SK-MEL-5 (cell line): ENCODE data around the gene COL8A2. TPM values are rescaled to one million over a fixed set of nuclear protein-coding genes. Genes with fewer than 3 reads are reported as not detected.

Source experiments
- DNase-seq: peaks from one replicate; pipeline ENCODE4 v3.0.0-alpha.2; 2016; ENCODE audit warnings: low read depth, low spot score
- in situ Hi-C: cut with HindIII; loops from 2 replicates; pipeline ENCODE4 v1.10.0; 2016; ENCODE audit warnings: low sequenced_read_pairs, high pct_unique_total_duplicates, low pct_unique_long_range_greater_than_20kb
- total RNA-seq: library from RNA; depleted of rRNA; stranded (reverse); fragments of >200 nt; shearing (Covaris generic); gene quantifications from 2 replicates; pipeline ENCODE4 v1.2.3, GENCODE V29; 2014

Gene COL8A2
- total RNA-seq, 1 experiment from 2014 or later: 0.11 TPM

- DNase-seq: peak; percentile 73
- in situ Hi-C loops: no loop called here
Measured at GRCh38 chr1:36099681-36100341, 25.2 kb downstream of the COL8A2 start.

DNA sequence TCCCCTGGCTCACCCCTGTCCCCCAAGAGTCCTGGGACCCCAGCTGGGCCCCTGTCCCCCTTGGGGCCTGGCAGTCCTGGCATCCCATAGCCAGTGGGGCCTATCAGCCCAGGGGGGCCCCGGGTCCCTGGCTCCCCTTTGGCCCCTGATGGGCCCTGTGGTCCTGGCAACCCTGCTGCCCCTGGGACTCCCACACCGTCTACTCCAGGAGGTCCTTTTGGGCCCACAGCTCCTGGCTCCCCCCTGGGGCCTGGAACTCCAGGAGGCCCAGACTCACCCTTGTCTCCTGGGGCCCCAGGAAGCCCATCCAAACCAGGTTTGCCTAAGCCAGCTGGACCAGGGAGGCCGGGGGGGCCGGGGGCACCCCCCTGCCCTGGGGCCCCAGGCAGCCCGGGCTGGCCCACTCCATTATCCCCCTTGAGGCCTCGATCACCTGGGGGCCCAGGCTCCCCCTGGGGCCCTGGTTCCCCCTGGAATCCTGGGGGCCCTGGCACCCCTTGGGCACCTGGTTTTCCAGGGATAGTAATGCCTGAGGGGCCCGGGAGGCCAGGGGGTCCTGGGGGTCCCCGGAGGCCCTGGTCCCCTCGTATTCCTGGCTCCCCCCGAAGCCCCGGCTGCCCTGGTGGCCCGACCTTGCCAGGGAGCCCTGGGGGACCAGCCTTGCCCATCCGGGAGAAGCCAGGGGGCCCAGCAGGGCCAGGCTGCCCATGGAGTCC is 26.2 kb downstream of the COL8A2 start:
- in situ Hi-C loops: no loop called here
- no peak for DNase-seq

DNA sequence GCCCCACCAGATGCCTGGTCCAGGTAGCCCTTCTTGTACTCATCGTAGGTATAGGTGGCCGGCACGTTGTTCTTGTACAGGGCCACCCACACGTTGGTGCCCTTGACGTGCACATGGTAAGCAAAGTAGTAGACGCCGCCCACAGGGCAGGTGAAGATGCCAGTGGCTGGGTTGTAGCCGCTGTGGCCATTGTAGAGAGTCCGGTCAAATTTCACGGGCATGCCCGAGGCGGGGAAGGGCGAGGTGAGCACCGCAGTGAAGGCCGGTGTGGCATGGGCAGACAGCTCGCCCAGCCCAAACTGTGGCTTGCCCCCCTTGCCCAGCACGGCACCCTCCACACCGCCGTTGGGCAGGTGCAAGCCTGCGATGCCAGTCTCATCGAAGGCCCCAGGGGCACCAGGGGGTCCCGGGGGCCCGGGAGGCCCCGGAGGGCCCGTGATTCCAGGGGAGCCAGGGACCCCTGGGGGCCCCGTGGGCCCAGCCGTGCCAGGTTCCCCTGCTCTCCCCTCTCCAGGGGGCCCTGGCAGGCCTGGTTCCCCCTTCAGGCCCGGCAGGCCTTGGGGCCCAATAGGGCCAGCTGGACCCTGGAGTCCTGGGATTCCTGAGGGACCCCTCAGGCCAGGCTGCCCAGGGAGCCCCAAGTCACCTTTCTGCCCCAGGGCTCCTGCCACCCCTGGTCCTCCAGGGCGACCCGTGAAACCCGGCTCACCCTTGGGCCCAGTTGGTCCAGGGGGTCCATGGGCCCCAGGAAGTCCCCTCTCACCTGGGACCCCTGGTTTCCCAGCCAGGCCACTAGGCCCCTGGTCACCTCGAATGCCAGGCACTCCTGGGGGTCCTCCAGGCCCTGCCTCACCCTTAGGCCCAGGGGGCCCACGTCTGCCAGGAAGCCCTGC is 27.1 kb downstream of the COL8A2 start:
- in situ Hi-C loops: no loop called here
- DNase-seq: no peak

- in situ Hi-C loops: no loop called here
- peak; percentile 30 for DNase-seq
Measured at GRCh38 chr1:36096500-36097432, 28.3 kb downstream of the COL8A2 start.

GRCh38 chr1:36095760-36096405 is 29.1 kb downstream of the COL8A2 start:
- in situ Hi-C loops: no loop called here
- no peak for DNase-seq

DNA sequence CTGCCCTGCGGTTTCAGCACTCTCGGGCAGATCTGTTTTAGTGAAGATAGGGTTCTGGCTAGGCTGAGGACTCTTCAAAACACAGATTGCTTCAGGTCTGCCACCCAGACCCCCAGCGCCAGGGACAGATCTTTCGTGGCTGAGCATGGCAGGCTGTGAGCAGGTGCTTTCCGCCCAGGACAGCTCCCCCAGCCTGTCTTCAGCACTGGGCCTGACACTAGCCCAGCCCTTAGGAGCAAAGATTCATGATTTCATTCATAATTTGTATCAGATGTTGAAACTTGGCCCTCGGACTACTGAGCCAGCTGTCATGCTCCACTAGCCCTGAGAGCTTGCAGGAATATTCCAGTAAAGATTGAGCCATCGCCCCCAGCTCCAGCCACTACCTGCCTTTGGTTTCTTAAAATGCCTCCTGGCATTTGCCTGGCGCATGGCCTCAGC is 30.4 kb downstream of the COL8A2 start:
- no peak for DNase-seq
- in situ Hi-C loops: no loop called here

- DNase-seq: peak; percentile 10
- in situ Hi-C loops: no loop called here
Measured at GRCh38 chr1:36093929-36094328, 31.1 kb downstream of the COL8A2 start.

GRCh38 chr1:36093226-36093625 is 31.8 kb downstream of the COL8A2 start:
- DNase-seq: no peak
- in situ Hi-C loops: no loop called here

DNA sequence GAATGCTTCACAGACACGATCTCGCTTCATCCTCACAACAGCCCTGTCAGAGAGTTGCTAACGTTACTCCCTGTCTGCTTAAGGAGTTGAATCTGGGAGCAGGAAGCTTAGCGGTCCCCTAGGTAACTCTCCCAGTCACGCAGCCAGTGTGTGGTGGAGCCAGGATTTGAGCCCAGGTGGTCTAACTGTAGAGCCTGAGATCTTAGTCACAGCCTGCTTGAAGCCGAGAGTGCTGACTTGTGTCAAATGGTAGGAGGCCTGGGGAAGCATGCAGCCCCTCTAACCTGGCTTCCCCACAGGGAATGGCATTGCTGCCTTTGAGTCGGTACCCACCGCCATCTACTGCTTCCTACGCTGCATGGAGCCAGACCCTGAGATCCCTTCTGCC is 32.2 kb downstream of the COL8A2 start:
- DNase-seq: no peak
- in situ Hi-C loops: no loop called here

GRCh38 chr1:36092166-36092797 is 32.7 kb downstream of the COL8A2 start:
- no peak for DNase-seq
- in situ Hi-C loops: no loop called here

DNA sequence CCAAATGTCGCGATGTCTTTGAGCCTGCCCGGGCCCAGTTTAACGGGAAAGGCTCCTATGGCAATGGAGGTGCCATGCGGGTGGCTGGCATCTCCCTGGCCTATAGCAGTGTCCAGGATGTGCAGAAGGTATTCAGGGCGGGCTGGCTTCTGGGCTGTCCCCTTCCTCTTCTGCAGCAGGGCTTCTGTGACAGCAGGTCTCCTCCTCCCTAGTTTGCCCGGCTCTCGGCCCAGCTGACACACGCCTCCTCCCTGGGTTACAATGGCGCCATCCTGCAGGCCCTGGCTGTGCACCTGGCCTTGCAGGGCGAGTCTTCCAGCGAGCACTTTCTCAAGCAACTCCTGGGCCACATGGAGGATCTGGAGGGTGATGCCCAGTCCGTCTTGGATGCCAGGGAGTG is 33.3 kb downstream of the COL8A2 start:
- in situ Hi-C loops: no loop called here
- DNase-seq: no peak

- in situ Hi-C loops: no loop called here
- no peak for DNase-seq
Measured at GRCh38 chr1:36091141-36091540, 33.9 kb downstream of the COL8A2 start.

- in situ Hi-C loops: no loop called here
- no peak for DNase-seq
Measured at GRCh38 chr1:36089393-36090121, 35.5 kb downstream of the COL8A2 start.

DNA sequence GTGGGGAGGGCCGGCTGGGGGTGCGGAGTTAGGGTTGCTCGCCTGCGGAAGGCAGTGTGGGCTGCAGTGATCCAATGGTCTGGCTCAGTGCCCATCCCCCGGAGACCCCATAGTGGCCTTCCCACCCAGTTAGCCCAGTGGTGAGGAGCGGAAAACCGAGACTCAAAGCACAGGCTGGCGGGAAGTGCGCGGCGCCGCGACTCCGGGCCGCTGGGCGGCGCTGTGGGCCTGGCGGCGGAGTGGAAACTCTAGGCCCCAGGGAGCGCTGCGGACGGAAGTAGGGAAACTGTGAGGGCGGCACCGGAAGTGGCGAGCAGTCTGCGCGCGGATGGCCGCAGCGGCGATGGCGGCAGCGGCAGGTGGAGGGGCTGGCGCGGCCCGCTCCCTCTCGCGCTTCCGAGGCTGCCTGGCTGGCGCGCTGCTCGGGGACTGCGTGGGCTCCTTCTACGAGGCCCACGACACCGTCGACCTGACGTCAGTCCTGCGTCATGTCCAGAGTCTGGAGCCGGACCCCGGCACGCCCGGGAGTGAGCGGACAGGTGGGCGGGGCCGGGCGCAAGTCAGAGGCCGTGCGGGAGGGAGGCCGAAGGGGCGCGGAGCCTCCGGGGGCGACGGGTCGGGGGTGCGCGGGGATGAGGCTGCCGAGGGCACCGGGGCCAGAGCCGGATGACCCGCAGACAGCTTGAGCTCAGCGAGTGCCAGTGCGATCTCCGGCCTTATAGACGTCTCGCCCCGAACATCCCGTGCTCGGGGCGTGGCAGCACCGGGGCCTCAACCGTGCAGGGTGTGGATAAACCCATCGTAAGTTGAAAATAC is 36.2 kb downstream of the COL8A2 start, which contains the start of gene ADPRS:
ADPRS (plus strand) TSS at position 316 of the 816 bp plus-strand sequence; CDS start at position 329, 13 bp downstream.
- in situ Hi-C loops: no loop called here
- DNase-seq: peak; percentile 83

DNA sequence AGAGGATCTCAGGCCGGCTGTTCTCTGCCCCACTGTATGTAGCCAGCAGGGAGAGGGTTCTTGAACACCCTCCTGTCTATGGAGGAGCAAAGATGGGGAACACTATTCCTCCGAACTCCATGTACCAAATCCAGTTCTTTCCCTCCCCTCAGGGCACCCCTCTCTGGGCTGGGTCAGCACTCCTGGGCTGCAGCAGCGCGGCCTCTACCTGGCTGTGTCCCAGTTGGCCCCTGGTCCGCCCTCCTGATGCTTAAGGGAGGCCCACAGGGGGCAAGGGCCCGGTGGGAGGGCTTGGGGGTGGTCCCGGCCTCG is 36.8 kb downstream of the COL8A2 start:
- in situ Hi-C loops: no loop called here
- DNase-seq: no peak
